Vagina (tissue), 2 donors: Measurements from ENCODE around the gene PIGQ. TPM values are rescaled to one million over a fixed set of nuclear protein-coding genes. Genes with fewer than 3 reads are reported as not detected.

Experiments
- DNase-seq, 2 donors: peaks; one replicate each; pipeline ENCODE4 v3.0.0-alpha.2; 2017; ENCODE audit errors: extremely low spot score in 2 of 2
- H3K27ac ChIP-seq: fragments of 200-600 bp; sonication (generic); one replicate; pipeline ENCODE4 v1.5.1; 2019
- H3K27me3 ChIP-seq: fragments of 200-600 bp; sonication (generic); one replicate; pipeline ENCODE4 v1.5.1; 2019
- H3K36me3 ChIP-seq, 2 donors: fragments of 200-600 bp; sonication (generic); one replicate each; pipeline ENCODE4 v1.5.1; 2017 to 2019
- H3K4me1 ChIP-seq: fragments of 200-600 bp; sonication (generic); one replicate; pipeline ENCODE4 v1.5.1; 2019
- H3K4me3 ChIP-seq, 2 donors: fragments of 200-600 bp; sonication (generic); 1 replicate in 1 of 2; 2 replicates in 1 of 2; pipeline ENCODE4 v1.5.1; 2016 to 2019
- H3K9me3 ChIP-seq: fragments of 200-600 bp; sonication (generic); one replicate; pipeline ENCODE4 v1.5.1; 2019
- CTCF ChIP-seq, 3 experiments: fragments of 450-650 bp in 2 of 3; fragments of 200-600 bp in 1 of 3; sonication (generic) in 1 of 3; IDR thresholded peaks; one replicate each; pipeline ENCODE4 v1.5.1; 2017 to 2019; ENCODE audit warnings: antibody characterized with exemption in 3 of 3, mild to moderate bottlenecking in 2 of 3, moderate library complexity in 2 of 3
- POLR2A ChIP-seq, 2 donors: fragments of 450-650 bp; IDR thresholded peaks; one replicate each; pipeline ENCODE4 v1.6.1; 2017; ENCODE audit warnings: antibody characterized with exemption in 2 of 2, mild to moderate bottlenecking in 2 of 2, moderate library complexity in 2 of 2
- POLR2AphosphoS5 ChIP-seq, 2 donors: sonication (generic); formaldehyde crosslinking; IDR thresholded peaks; one replicate each; pipeline ENCODE4 v1.9.0; 2017; ENCODE audit warnings: antibody characterized with exemption in 2 of 2, mild to moderate bottlenecking in 2 of 2, low read depth in 1 of 2; ENCODE audit not compliant: insufficient read depth in 1 of 2
- intact Hi-C: fragments of 100-400 bp; cut with DNase I; formaldehyde crosslinking; loops from one replicate; pipeline ENCODE4 v1.15.1; 2023
- total RNA-seq: library from RNA; depleted of rRNA; stranded (reverse); fragments of >200 nt; gene quantifications from one replicate; pipeline ENCODE4 v1.2.3, GENCODE V29; 2016

The PIGQ gene
- total RNA-seq, 1 donor from 2014 or later, result 26.0 TPM

GRCh38 chr16:592518-593306 is 22.9 kb downstream of the PIGQ start:
- intact Hi-C loops, result no loop called here
- H3K27me3 ChIP-seq, result no peaks in the 10 kb centered on the region
- TF ChIP-seq CTCF (IDR thresholded peaks at IDR 0.05) (no peak), POLR2AphosphoS5 (IDR thresholded peaks at IDR 0.05; ENCODE audit: insufficient read depth in 1 of 2, low read depth in 1 of 2) (peak in 1 of 2 donors; percentile 50), POLR2A (IDR thresholded peaks at IDR 0.05) (no peak)
- H3K36me3 ChIP-seq, result peaks cover 0 to 10% of the 10 kb centered on the region in 2 donors
- H3K4me1 ChIP-seq, result peaks cover 69% of the 10 kb centered on the region
- no peaks in the 10 kb centered on the region for H3K9me3 ChIP-seq
- peak overlapping the region in 1 of 2 donors; percentile 4 for H3K4me3 ChIP-seq
- no peak for DNase-seq
- H3K27ac ChIP-seq, result peak overlapping the region; percentile 22

GRCh38 chr16:593406-593805 is 23.6 kb downstream of the PIGQ start:
- no peak for DNase-seq
- peak overlapping the region; percentile 22 for H3K27ac ChIP-seq

GRCh38 chr16:593807-594206 is 24.0 kb downstream of the PIGQ start:
- Histone ChIP-seq H3K4me1 (peaks cover 59% of the 10 kb centered on the region), H3K36me3 (peaks cover 0 to 10% of the 10 kb centered on the region in 2 donors), H3K9me3 (no peaks in the 10 kb centered on the region), H3K27me3 (no peaks in the 10 kb centered on the region), H3K4me3 (no peak overlapping the region), H3K27ac (no peak overlapping the region)
- no peak for DNase-seq
- intact Hi-C loops, result no loop called here
- TF ChIP-seq CTCF (IDR thresholded peaks at IDR 0.05), result no peak
- no peak for TF ChIP-seq POLR2AphosphoS5 (IDR thresholded peaks at IDR 0.05; ENCODE audit: insufficient read depth in 1 of 2, low read depth in 1 of 2)
- TF ChIP-seq POLR2A (IDR thresholded peaks at IDR 0.05), result no peak

More at GRCh38 chr16:593406-593805, 23.6 kb downstream of the PIGQ start:
- TF ChIP-seq POLR2AphosphoS5 (IDR thresholded peaks at IDR 0.05; ENCODE audit: insufficient read depth in 1 of 2, low read depth in 1 of 2), result peak in 1 of 2 donors; percentile 45
- no peak for TF ChIP-seq CTCF (IDR thresholded peaks at IDR 0.05)
- no peaks in the 10 kb centered on the region for H3K27me3 ChIP-seq
- peak overlapping the region in 1 of 2 donors; percentile 4 for H3K4me3 ChIP-seq
- H3K36me3 ChIP-seq, result peaks cover 0 to 10% of the 10 kb centered on the region in 2 donors
- peaks cover 62% of the 10 kb centered on the region for H3K4me1 ChIP-seq
- intact Hi-C loops, result no loop called here
- no peaks in the 10 kb centered on the region for H3K9me3 ChIP-seq

GRCh38 chr16:595094-595528 is 25.3 kb downstream of the PIGQ start:
- Histone ChIP-seq H3K9me3 (no peaks in the 10 kb centered on the region), H3K36me3 (peaks cover 0 to 10% of the 10 kb centered on the region in 2 donors), H3K27ac (no peak overlapping the region), H3K27me3 (no peaks in the 10 kb centered on the region), H3K4me1 (peaks cover 59% of the 10 kb centered on the region), H3K4me3 (no peak overlapping the region)
- no peak for DNase-seq
- TF ChIP-seq POLR2AphosphoS5 (IDR thresholded peaks at IDR 0.05; ENCODE audit: insufficient read depth in 1 of 2, low read depth in 1 of 2) (no peak), POLR2A (IDR thresholded peaks at IDR 0.05) (no peak), CTCF (IDR thresholded peaks at IDR 0.05) (no peak)
- intact Hi-C loops, result no loop called here
